ENCODE results near the gene COMMD4. TPM values are rescaled to one million over a fixed set of nuclear protein-coding genes. Genes with fewer than 3 reads are reported as not detected.
A peak's percentile ranks its signal among the peaks of the same experiment; 100 is the strongest.

The COMMD4 gene
- total RNA-seq, 1 experiment from 2014 or later: 127 TPM

- DNase-seq (ENCODE audit: low read depth): no peak
Measured at GRCh38 chr15:75356006-75356405, 20.1 kb downstream of the COMMD4 start.

- DNase-seq (ENCODE audit: low read depth): no peak
Measured at GRCh38 chr15:75356517-75356916, 20.7 kb downstream of the COMMD4 start.

GRCh38 chr15:75357976-75358673, 22.3 kb downstream of the COMMD4 start:
- no peak for DNase-seq (ENCODE audit: low read depth)

GRCh38 chr15:75358771-75359536, 23.1 kb downstream of the COMMD4 start:
- DNase-seq (ENCODE audit: low read depth): no peak

- DNase-seq (ENCODE audit: low read depth): no peak
Measured at GRCh38 chr15:75359537-75360250, 23.8 kb downstream of the COMMD4 start.

GRCh38 chr15:75360391-75360790, 24.5 kb downstream of the COMMD4 start:
- DNase-seq (ENCODE audit: low read depth): no peak

- no peak for DNase-seq (ENCODE audit: low read depth)
Measured at GRCh38 chr15:75360856-75361255, 25.0 kb downstream of the COMMD4 start.

GRCh38 chr15:75361361-75361988, 25.6 kb downstream of the COMMD4 start:
- no peak for DNase-seq (ENCODE audit: low read depth)

- no peak for DNase-seq (ENCODE audit: low read depth)
Measured at GRCh38 chr15:75361989-75362641, 26.3 kb downstream of the COMMD4 start.

- DNase-seq (ENCODE audit: low read depth): no peak
Measured at GRCh38 chr15:75362642-75363249, 26.9 kb downstream of the COMMD4 start.

GRCh38 chr15:75363786-75364185, 27.9 kb downstream of the COMMD4 start:
- no peak for DNase-seq (ENCODE audit: low read depth)

- no peak for DNase-seq (ENCODE audit: low read depth)
Measured at GRCh38 chr15:75364881-75365280, 29.0 kb downstream of the COMMD4 start.

- DNase-seq (ENCODE audit: low read depth): no peak
Measured at GRCh38 chr15:75366163-75366562, 30.3 kb downstream of the COMMD4 start.

GRCh38 chr15:75367006-75367405, 31.1 kb downstream of the COMMD4 start:
- DNase-seq (ENCODE audit: low read depth): no peak

GRCh38 chr15:75367406-75367912, 31.6 kb downstream of the COMMD4 start:
- DNase-seq (ENCODE audit: low read depth): no peak

GRCh38 chr15:75367913-75368688, 32.2 kb downstream of the COMMD4 start, which contains the start of gene MAN2C1:
MAN2C1 (minus strand) TSS chr15:75368607; CDS start chr15:75368583, 24 bp downstream.
- DNase-seq (ENCODE audit: low read depth): peak; percentile 94

GRCh38 chr15:75368689-75369239, 32.9 kb downstream of the COMMD4 start:
- DNase-seq (ENCODE audit: low read depth): no peak

GRCh38 chr15:75369897-75370581, 34.2 kb downstream of the COMMD4 start:
- no peak for DNase-seq (ENCODE audit: low read depth)

GRCh38 chr15:75371486-75371885, 35.6 kb downstream of the COMMD4 start:
- DNase-seq (ENCODE audit: low read depth): no peak
